OCI-LY7 (cell line): ENCODE results near the gene BCL11A. TPM values are rescaled to one million over a fixed set of nuclear protein-coding genes. Genes with fewer than 3 reads are reported as not detected.
A peak's percentile ranks its signal among the peaks of the same experiment; 100 is the strongest.

Experiments
- BruUV-seq: library from RNA; stranded (reverse); fragments of 400-500 nt; replicated peaks from 2 replicates; lab custom pipeline; 2021; lab: Mats Ljungman, UMichigan
- CTCF ChIA-PET: fragments of 300-600 bp; sonication (Branson Sonifier 250); formaldehyde crosslinking; loops from one replicate; lab custom pipeline; 2022; ENCODE audit warnings: antibody characterized with exemption; ENCODE audit not compliant: unreplicated experiment; lab: Charles Lee
- POLR2A ChIA-PET: fragments of 300-600 bp; sonication (Branson Sonifier 250); formaldehyde crosslinking; loops from one replicate; lab custom pipeline; 2022; ENCODE audit warnings: antibody characterized with exemption; lab: Charles Lee
- DNase-seq: peaks from one replicate; pipeline ENCODE4 v3.0.0-alpha.2; 2015; ENCODE audit warnings: low spot score
- H2AFZ ChIP-seq: fragments of 200-600 bp; sonication (generic), shearing (Covaris generic); 2 replicates; pipeline ENCODE4 v1.6.1; 2014; ENCODE audit warnings: mild to moderate bottlenecking, antibody characterized with exemption, low read length, moderate library complexity
- H3K27ac ChIP-seq: fragments of 200-600 bp; sonication (generic); 2 replicates; pipeline ENCODE4 v1.5.1; 2014; ENCODE audit warnings: mixed run types, low read depth, mild to moderate bottlenecking, moderate library complexity, low read length, inconsistent platforms; ENCODE audit not compliant: poor library complexity, severe bottlenecking
- H3K36me3 ChIP-seq: fragments of 200-600 bp; sonication (generic); 2 replicates; pipeline ENCODE4 v1.6.1; 2014; ENCODE audit warnings: mild to moderate bottlenecking, antibody characterized with exemption, low read length, moderate library complexity, mixed read lengths; ENCODE audit not compliant: insufficient read depth
- H3K4me1 ChIP-seq: fragments of 200-600 bp; sonication (generic); 2 replicates; pipeline ENCODE4 v1.5.1; 2014; ENCODE audit warnings: mild to moderate bottlenecking, low read length; ENCODE audit not compliant: insufficient read depth, poor library complexity, severe bottlenecking
- H3K4me2 ChIP-seq: fragments of 200-600 bp; sonication (generic); 2 replicates; pipeline ENCODE4 v1.6.1; 2014; ENCODE audit warnings: mild to moderate bottlenecking, low read length
- H3K4me3 ChIP-seq: fragments of 200-600 bp; sonication (generic); 2 replicates; pipeline ENCODE4 v1.5.1; 2014; ENCODE audit warnings: mild to moderate bottlenecking, low read depth, low read length; ENCODE audit not compliant: poor library complexity, severe bottlenecking
- H3K79me2 ChIP-seq: fragments of 200-600 bp; sonication (generic); 2 replicates; pipeline ENCODE4 v1.6.1; 2016; ENCODE audit warnings: low read depth, mild to moderate bottlenecking, low read length, moderate library complexity, mixed read lengths; ENCODE audit not compliant: insufficient read depth
- H3K9me2 ChIP-seq: fragments of 200-600 bp; sonication (generic); 2 replicates; pipeline ENCODE4 v1.6.1; 2016; ENCODE audit warnings: mild to moderate bottlenecking, low read length, mixed read lengths; ENCODE audit not compliant: insufficient read depth
- H3K9me3 ChIP-seq: fragments of 200-600 bp; sonication (generic); 2 replicates; pipeline ENCODE4 v1.6.1; 2014; ENCODE audit warnings: mild to moderate bottlenecking, mixed run types, low read length, mixed read lengths
- H4K20me1 ChIP-seq: fragments of 200-600 bp; sonication (generic); 2 replicates; pipeline ENCODE4 v1.6.1; 2014; ENCODE audit warnings: mild to moderate bottlenecking, antibody characterized with exemption, low read length, moderate library complexity, mixed read lengths; ENCODE audit not compliant: insufficient read depth
- EZH2phosphoT487 ChIP-seq: fragments of 200-600 bp; sonication (generic); IDR thresholded peaks from 2 replicates; pipeline ENCODE4 v1.6.1; 2018; ENCODE audit warnings: low read depth, borderline replicate concordance, mild to moderate bottlenecking, mixed run types, antibody characterized with exemption, low read length, moderate library complexity, mixed read lengths
- intact Hi-C: fragments of 100-400 bp; cut with micrococcal nuclease; formaldehyde crosslinking; loops from one replicate; pipeline ENCODE4 v1.10.0; 2022; ENCODE audit not compliant: unreplicated experiment
- total RNA-seq, 2 experiments: library from RNA; depleted of rRNA in 1 of 2; stranded (reverse); fragments of >200 nt in 1 of 2; shearing (Covaris generic) in 1 of 2; gene quantifications; 2 replicates each; pipeline ENCODE4 v1.2.3, GENCODE V29; 2014 to 2022
- TF ChIP-seq, protein P1 (sequence below): fragments of 200-600 bp; sonication (generic); conservative IDR thresholded peaks from 2 replicates; pipeline ENCODE4 v1.5.1; 2014; ENCODE audit warnings: mild to moderate bottlenecking, antibody characterized with exemption, low read length, moderate library complexity, mixed read lengths

The BCL11A gene
- total RNA-seq, 2 experiments from 2014 or later = 64.3 to 167 TPM

DNA sequence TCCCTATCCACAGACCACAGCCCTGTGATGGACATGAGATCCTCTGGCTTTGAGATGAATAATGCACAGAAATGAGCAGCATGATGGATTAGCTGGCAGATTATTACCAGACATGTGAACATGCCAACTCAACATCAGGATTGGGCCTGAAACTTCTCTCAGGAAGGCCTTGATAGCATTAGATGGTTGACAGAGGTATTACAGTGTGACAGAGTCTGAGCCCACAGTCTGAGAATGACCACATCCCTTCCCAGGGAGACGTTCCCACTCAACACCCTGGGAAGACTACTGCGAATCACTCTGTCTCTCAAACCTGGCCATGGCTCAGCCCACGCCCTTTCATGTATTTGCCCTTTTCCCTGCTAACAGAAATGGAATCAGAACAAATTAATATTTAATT lies 66.9 kb downstream of the BCL11A start:
- H3K9me3 ChIP-seq = no peaks in the 10 kb centered on the region
- peaks cover 32% of the 10 kb centered on the region for H4K20me1 ChIP-seq
- H3K4me1 ChIP-seq = peaks cover 45% of the 10 kb centered on the region
- no peak overlapping the region for H3K4me2 ChIP-seq
- ChIA-PET POLR2A (interaction anchor here (0.6 to 1.2 kb wide), 2 partner anchors 16 to 1243 kb away, joined by 3 read pairs; no protein-coding TSS in a partner anchor), CTCF (no interaction called here)
- intact Hi-C loops = no loop called here
- no peaks in the 10 kb centered on the region for H3K9me2 ChIP-seq
- no TSS peak for BruUV-seq
- no peak overlapping the region for H3K27ac ChIP-seq
- no peak overlapping the region for H2AFZ ChIP-seq
- no peak overlapping the region for H3K4me3 ChIP-seq
- DNase-seq = no peak
- H3K79me2 ChIP-seq = peaks cover 75% of the 10 kb centered on the region
- TF ChIP-seq, protein P1, sequence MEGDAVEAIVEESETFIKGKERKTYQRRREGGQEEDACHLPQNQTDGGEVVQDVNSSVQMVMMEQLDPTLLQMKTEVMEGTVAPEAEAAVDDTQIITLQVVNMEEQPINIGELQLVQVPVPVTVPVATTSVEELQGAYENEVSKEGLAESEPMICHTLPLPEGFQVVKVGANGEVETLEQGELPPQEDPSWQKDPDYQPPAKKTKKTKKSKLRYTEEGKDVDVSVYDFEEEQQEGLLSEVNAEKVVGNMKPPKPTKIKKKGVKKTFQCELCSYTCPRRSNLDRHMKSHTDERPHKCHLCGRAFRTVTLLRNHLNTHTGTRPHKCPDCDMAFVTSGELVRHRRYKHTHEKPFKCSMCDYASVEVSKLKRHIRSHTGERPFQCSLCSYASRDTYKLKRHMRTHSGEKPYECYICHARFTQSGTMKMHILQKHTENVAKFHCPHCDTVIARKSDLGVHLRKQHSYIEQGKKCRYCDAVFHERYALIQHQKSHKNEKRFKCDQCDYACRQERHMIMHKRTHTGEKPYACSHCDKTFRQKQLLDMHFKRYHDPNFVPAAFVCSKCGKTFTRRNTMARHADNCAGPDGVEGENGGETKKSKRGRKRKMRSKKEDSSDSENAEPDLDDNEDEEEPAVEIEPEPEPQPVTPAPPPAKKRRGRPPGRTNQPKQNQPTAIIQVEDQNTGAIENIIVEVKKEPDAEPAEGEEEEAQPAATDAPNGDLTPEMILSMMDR = no peak
- no peak for TF ChIP-seq EZH2phosphoT487
- H3K36me3 ChIP-seq = peaks cover 72% of the 10 kb centered on the region

DNA sequence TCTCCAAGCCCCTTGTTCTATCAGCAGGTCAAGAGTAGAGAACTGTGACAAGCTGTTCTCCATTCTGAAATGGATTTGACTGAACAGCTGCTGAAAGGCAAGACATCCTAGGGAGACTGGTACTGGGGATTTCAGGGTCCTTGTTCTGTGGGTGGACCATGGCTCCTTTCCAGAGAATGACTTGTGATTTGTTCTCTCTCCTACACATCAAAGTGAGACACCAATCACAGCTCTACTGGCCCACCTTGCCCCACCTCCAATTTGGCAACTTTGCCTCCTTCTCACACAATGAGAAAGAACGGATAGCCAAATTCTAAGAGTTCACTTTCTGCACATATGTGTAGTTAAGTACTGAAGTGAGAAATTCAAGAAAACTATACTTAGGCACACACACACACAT lies 67.4 kb downstream of the BCL11A start:
- Histone ChIP-seq H3K36me3 (peaks cover 77% of the 10 kb centered on the region), H3K4me3 (no peak overlapping the region), H3K79me2 (peaks cover 80% of the 10 kb centered on the region), H2AFZ (no peak overlapping the region), H3K27ac (peak overlapping the region; percentile 2), H3K9me2 (no peaks in the 10 kb centered on the region), H3K9me3 (no peaks in the 10 kb centered on the region), H3K4me1 (peaks cover 45% of the 10 kb centered on the region), H4K20me1 (peaks cover 32% of the 10 kb centered on the region), H3K4me2 (no peak overlapping the region)
- BruUV-seq = no TSS peak
- POLR2A ChIA-PET = interaction anchor here (0.6 to 1.2 kb wide), 4 partner anchors 16 to 1242 kb away, joined by 3 to 4 read pairs (median 4); no protein-coding TSS in a partner anchor
- peak; percentile 11 for DNase-seq
- CTCF ChIA-PET = interaction anchor here (0.6 kb wide), 1 partner anchor 136 kb away, joined by 3 read pairs; no protein-coding TSS in a partner anchor
- intact Hi-C loops = no loop called here
- no peak for TF ChIP-seq EZH2phosphoT487

DNA sequence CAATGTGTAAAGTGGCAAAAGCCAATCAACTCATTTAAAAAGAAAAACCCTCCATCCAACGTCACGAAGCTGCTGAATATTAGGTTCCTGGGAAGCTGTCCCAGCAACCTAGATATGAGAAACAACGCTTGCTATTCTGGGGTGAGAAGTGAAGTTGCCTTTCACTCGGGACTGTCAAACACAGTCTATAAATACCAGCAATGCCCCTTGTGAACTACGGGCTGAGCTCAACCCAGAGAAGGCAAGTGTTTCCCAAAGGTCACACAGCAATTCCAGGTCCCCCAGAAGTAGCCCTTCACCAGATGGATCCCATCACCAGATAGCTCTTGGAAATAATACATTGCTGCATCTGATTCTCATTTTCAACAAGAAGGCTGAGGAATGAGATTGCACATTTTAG lies 67.9 kb downstream of the BCL11A start:
- peak overlapping the region; percentile 82 for H3K27ac ChIP-seq
- ChIA-PET CTCF (interaction anchor here (0.6 kb wide), 1 partner anchor 136 kb away, joined by 3 read pairs; no protein-coding TSS in a partner anchor), POLR2A (interaction anchor here (0.6 to 0.8 kb wide), 3 partner anchors 21 to 45 kb away, joined by 3 to 4 read pairs (median 4); no protein-coding TSS in a partner anchor)
- no peak overlapping the region for H2AFZ ChIP-seq
- H3K36me3 ChIP-seq = peaks cover 78% of the 10 kb centered on the region
- no peaks in the 10 kb centered on the region for H3K9me2 ChIP-seq
- BruUV-seq = no TSS peak
- peaks cover 45% of the 10 kb centered on the region for H3K4me1 ChIP-seq
- intact Hi-C loops = loop anchor here (2.0 kb wide), 1 partner anchor 39 kb away; no protein-coding TSS in a partner anchor
- peak overlapping the region; percentile 84 for H3K4me2 ChIP-seq
- peaks cover 28% of the 10 kb centered on the region for H4K20me1 ChIP-seq
- TF ChIP-seq, protein P1 = no peak
- TF ChIP-seq EZH2phosphoT487 = no peak
- no peak for DNase-seq
- no peak overlapping the region for H3K4me3 ChIP-seq
- H3K79me2 ChIP-seq = peaks cover 80% of the 10 kb centered on the region
- no peaks in the 10 kb centered on the region for H3K9me3 ChIP-seq
